Measurements from ENCODE around the gene CNBP.

GRCh38 chr3:129130291-129130813 lies 53.3 kb downstream of the CNBP start:
- no peak for TF ChIP-seq EP300 (IDR thresholded peaks at IDR 0.05; ENCODE audit: low read depth)
- TF ChIP-seq, protein P1, sequence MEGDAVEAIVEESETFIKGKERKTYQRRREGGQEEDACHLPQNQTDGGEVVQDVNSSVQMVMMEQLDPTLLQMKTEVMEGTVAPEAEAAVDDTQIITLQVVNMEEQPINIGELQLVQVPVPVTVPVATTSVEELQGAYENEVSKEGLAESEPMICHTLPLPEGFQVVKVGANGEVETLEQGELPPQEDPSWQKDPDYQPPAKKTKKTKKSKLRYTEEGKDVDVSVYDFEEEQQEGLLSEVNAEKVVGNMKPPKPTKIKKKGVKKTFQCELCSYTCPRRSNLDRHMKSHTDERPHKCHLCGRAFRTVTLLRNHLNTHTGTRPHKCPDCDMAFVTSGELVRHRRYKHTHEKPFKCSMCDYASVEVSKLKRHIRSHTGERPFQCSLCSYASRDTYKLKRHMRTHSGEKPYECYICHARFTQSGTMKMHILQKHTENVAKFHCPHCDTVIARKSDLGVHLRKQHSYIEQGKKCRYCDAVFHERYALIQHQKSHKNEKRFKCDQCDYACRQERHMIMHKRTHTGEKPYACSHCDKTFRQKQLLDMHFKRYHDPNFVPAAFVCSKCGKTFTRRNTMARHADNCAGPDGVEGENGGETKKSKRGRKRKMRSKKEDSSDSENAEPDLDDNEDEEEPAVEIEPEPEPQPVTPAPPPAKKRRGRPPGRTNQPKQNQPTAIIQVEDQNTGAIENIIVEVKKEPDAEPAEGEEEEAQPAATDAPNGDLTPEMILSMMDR (IDR thresholded peaks at IDR 0.05), result no peak
- TF ChIP-seq POLR2A (IDR thresholded peaks at IDR 0.05), result no peak

Measured in transverse colon (tissue), 3 donors.